HFF-Myc (cell line): ENCODE measurements around the gene EZH1.

Source experiments
- DNase-seq: peaks from one replicate; pipeline ENCODE4 v3.0.0-alpha.2; 2011; ENCODE audit warnings: low read depth; ENCODE audit errors: extremely low read depth
- H3K4me3 ChIP-seq: replicated peaks from 2 replicates; pipeline ENCODE4 v1.5.1; 2011; ENCODE audit warnings: low read depth, mild to moderate bottlenecking, control low read depth, low read length
- TF ChIP-seq, protein P1 (sequence below): IDR thresholded peaks from 2 replicates; pipeline ENCODE4 v1.5.1; 2012; ENCODE audit warnings: mild to moderate bottlenecking, low read depth, low read length, control low read depth; ENCODE audit errors: missing control alignments

The EZH1 gene

DNA sequence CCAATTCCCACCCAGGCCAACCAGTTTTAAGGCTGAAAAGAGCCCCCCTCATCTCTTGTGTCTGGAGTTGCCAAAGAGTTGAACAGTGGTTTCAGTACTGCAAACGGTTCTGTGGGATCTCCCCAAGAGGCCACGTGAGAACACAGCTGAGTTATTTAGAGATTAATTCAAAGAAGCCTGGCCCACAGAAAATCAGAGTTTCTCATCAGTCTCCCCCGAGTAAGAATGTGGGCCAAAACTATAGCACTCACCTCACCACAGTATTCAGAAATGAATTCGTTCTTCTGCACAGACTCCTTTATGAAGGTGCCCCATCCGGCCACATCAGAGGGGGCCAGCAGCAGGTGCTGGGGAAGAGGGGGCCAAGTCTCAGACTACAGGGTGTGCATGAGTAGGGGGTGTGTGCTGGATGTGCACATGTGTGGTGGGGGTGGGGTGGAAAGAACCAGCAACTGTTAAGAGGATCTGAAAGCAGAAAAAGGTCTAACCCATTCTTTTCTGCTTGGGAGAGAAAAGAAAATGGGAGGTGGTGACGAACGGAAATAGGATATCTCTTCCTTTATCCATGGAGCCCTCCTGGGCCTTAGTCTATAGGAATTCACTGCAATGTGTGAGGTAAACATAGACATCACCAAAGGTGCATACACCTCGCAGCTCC lies 39.9 kb downstream of the EZH1 start:
- H3K4me3 ChIP-seq = no peak overlapping the region
- TF ChIP-seq, protein P1, sequence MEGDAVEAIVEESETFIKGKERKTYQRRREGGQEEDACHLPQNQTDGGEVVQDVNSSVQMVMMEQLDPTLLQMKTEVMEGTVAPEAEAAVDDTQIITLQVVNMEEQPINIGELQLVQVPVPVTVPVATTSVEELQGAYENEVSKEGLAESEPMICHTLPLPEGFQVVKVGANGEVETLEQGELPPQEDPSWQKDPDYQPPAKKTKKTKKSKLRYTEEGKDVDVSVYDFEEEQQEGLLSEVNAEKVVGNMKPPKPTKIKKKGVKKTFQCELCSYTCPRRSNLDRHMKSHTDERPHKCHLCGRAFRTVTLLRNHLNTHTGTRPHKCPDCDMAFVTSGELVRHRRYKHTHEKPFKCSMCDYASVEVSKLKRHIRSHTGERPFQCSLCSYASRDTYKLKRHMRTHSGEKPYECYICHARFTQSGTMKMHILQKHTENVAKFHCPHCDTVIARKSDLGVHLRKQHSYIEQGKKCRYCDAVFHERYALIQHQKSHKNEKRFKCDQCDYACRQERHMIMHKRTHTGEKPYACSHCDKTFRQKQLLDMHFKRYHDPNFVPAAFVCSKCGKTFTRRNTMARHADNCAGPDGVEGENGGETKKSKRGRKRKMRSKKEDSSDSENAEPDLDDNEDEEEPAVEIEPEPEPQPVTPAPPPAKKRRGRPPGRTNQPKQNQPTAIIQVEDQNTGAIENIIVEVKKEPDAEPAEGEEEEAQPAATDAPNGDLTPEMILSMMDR = no peak
- DNase-seq = no peak

DNA sequence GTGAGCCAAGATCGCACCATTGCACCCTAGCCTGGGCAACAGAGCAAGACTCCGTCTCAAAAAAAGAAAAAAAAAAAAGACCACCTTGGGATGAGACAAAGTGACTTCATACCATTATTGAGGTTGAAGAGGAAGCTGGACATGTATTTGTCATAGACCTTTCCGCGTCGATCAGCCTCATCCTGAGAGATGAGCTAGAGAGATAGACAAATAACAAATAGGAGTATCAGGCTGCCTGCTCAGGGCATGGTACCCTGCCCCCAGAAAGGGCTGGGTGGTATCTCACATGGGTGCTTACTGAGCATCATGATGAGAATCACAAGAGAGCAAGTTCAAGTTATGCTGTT lies 40.4 kb downstream of the EZH1 start:
- no peak for DNase-seq
- no peak overlapping the region for H3K4me3 ChIP-seq
- TF ChIP-seq, protein P1 = no peak

DNA sequence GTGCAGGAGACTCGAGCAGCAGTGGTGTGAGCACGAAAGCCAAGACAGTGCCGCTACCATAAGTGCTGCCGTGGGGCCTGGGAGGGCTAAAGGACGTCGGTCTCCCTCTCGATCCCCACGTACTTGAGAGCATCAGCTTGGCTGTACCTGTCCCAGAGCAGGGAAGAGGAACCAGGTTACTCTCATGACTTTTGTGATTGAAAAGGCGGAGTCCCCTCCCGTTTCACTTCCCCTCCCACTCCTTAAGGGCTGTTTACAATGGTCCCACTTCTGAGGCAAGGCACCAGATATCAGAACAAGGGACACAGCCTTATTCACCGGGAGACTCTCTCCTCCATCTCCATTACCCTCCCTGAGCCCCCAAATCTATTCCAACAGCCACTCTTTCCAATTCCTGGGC lies 42.4 kb downstream of the EZH1 start:
- DNase-seq = no peak
- no peak overlapping the region for H3K4me3 ChIP-seq
- TF ChIP-seq, protein P1 = no peak

DNA sequence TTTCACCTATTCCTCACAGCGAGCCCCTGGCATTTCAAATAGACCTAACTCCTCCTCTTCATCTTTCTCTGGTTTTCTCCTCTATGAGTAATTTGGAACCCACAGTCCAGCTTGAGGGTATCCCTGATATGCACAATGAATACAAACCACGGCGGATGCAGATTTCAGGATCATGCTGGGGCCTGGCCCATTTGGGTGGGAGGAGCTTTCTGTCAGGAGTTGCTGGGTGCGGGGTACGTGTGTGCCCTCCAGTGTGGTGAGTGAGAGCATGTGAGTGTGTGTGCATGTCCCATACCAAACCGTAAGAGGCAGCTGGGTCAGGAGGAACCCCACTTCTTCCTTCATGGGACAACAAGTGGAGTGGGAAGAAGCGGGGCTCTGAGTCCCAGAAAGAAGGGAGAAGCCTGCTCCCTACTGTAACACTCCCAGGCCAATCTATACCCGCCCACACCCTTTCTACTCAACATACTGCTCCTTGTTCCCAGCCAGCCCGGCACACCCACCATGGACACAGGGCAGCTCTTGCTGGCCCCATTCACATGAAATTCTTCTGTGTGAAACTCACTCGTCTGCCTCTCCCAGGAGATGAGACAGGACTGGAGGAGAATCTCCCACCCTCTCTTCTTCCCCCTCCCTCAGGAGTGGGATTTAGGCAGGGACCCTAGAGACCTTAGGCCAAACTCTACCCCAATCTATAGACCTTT lies 44.1 kb downstream of the EZH1 start:
- H3K4me3 ChIP-seq = no peak overlapping the region
- no peak for DNase-seq
- TF ChIP-seq, protein P1 = no peak

DNA sequence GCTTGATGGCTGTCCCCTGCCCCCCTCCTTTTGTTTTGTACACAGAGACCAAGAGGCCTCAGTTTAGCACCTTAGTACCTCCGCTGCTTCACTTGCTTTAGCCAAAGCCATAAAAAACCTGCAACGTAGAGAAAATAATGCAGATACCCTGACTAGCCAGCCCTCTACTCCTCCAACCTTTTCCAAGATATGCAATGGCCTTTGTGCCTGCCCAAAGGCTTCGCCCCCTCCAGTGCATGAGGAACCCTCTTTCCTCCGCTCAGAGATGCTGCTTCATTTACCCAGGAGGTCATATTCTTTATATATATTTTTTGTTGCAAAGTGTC lies 45.5 kb downstream of the EZH1 start:
- no peak overlapping the region for H3K4me3 ChIP-seq
- DNase-seq = no peak
- TF ChIP-seq, protein P1 = no peak

DNA sequence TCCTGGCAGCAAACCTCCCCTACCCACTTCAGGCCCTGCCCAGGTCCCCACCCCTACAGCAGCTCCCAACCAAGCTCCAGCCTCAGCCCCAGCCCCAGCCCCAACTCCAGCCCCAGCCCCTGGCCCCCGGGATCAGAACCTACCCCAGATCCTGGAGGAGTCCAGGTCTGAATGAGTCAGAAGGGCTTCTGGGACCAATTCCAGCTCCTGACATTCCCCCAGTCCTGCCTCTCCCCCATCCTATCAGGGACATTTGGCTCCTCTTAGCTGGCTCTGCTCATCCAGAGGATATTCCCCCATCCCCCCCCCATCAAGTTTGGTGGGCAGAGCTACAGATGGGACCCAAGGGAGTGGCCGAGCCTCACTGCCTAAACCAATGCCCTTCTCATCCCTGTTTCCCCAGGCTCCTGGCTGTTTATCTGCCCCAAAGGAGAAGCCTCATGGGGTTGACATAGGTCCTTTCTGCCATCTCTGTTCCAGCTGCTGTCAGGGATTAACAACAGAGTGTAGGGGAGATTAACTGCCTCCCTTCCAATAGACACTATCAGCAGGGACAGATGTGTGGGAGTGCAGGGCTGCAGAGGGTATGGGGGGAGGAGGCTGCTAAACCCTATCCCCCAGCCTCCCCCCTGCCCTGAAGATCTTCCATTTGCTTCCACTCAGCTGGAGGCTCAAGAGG lies 46.0 kb downstream of the EZH1 start:
- H3K4me3 ChIP-seq = no peak overlapping the region
- DNase-seq = no peak
- TF ChIP-seq, protein P1 = no peak
